Right lobe of liver (tissue), 4 donors: Measurements from ENCODE around the gene RHBDF1.

Experiments
- CTCF ChIP-seq, 4 donors: fragments of 200-600 bp in 3 of 4; fragments of 450-650 bp in 1 of 4; IDR thresholded peaks; one replicate each; pipeline versions ENCODE4 v1.5.1 to v1.8.0; 2016 to 2022; ENCODE audit warnings: antibody characterized with exemption in 4 of 4, mild to moderate bottlenecking in 2 of 4
- POLR2A ChIP-seq: fragments of 450-650 bp; IDR thresholded peaks from one replicate; pipeline ENCODE4 v1.6.1; 2017; ENCODE audit warnings: antibody characterized with exemption, mild to moderate bottlenecking
- donor health status: DM: no; HTN: no; CAD: no.
- donor health status: DM: no; HTN: no; CAD: no.
- donor health status: DM: no; HTN: yes; CAD: no.

DNA sequence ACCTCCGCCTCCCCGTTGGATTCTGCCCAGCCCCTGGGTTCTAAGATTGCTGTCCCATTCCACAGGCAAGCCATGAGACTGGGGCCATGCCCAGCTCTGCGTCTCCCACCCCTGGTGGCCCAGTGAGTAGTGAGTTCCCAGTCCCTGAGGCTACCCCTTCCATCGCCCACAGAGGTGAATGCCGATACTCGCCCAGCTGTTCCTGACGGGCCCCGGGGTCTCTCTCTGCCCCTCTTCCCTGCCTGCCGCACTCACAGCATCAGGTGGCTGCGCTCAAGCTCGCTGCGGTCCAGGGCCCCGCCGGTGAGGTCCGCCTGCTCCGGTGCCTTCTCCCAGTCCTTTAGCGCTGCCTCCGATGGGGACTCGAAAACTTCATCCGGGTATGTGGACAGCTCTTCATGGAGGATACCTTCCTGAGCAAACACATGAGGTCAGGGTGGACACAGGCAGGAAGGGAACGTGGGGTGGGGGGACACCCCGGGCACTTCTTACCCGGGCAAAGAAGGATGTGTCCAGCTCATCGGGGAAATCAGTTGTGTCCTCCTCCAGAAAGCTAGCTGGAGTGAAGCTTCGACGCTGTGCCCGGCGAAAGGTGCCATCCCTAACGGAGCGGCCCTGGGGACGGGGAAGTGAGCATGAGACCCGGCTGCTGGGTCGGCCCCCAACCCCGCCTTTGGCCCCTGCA is 10.0 kb downstream of the RHBDF1 start:
- TF ChIP-seq CTCF (IDR thresholded peaks at IDR 0.05) = no peak
- TF ChIP-seq POLR2A = no peak
